ENCODE results near the gene FAM240B. TPM values are rescaled to one million over a fixed set of nuclear protein-coding genes. Genes with fewer than 3 reads are reported as not detected.
A peak's percentile ranks its signal among the peaks of the same experiment; 100 is the strongest.

The FAM240B gene
- total and polyA plus RNA-seq, 2 of the 4 experiments (the other 2 are of a cell fraction) = not detected

GRCh38 chr9:38687389-38687842 lies 32.5 kb downstream of the FAM240B start:
- H3K9ac ChIP-seq (ENCODE audit: low read depth, low read length) = no peak overlapping the region
- H4K20me1 ChIP-seq (ENCODE audit: insufficient read depth, low read length) = no peaks in the 10 kb centered on the region
- TF ChIP-seq MAZ (IDR thresholded peaks at IDR 0.05; ENCODE audit: borderline replicate concordance, low read depth, low read length) (no peak), NFE2L2 (IDR thresholded peaks at IDR 0.05; ENCODE audit: low read depth, low read length) (no peak), FOS (IDR thresholded peaks at IDR 0.05; ENCODE audit: low read depth, low read length) (0 out of 2 replicates have a peak, but pooled peaks have one; percentile 37), ELK1 (IDR thresholded peaks at IDR 0.05; ENCODE audit: borderline replicate concordance, low read depth, low read length) (no peak)
- no peak overlapping the region for H3K56ac ChIP-seq (ENCODE audit: extremely low read depth, insufficient read depth, low read length)
- dilution Hi-C loops (cut with HindIII; ENCODE audit: low sequenced_read_pairs, unreplicated experiment) (no loop called here), in situ Hi-C loops (cut with MboI; ENCODE audit: low sequenced_read_pairs) (loop anchor here (10.0 kb wide), 2 partner anchors 47 to 63 kb away; partner anchors contain the start of gene ANKRD18A), intact Hi-C loops (cut with micrococcal nuclease) (no loop called here)
- no peak overlapping the region for H3K4me2 ChIP-seq (ENCODE audit: low read depth, low read length)
- no peak overlapping the region for H3K18ac ChIP-seq (ENCODE audit: low read depth, low read length)
- H3K14ac ChIP-seq (replicated peaks; ENCODE audit: low read depth, low read length) = no peak overlapping the region
- no peak overlapping the region for H3K4me3 ChIP-seq (ENCODE audit: insufficient read depth, low read depth, low read length)
- ChIA-PET POLR2A (ENCODE audit: unreplicated experiment) (no interaction called here), CTCF (no interaction called here)
- peak overlapping the region; percentile 70 for H2AFZ ChIP-seq (replicated peaks; ENCODE audit: low read length, poor library complexity)
- ATAC-seq (ENCODE audit: low read depth) = peak; percentile 61
- BruUV-seq (replicated peaks) = no TSS peak
- H3K9me1 ChIP-seq (ENCODE audit: insufficient read depth, low read length) = peaks cover 1% of the 10 kb centered on the region; the same call in 1 of the 2 replicates
- H2AK5ac ChIP-seq (ENCODE audit: low read depth, low read length) = no peak overlapping the region
- WGBS, 2 experiments (ENCODE audit: extremely low coverage in 2 of 2, insufficient read length in 1 of 2) = 34% methylated on average over 6 of the region's 21 CpGs; no CpG with 5 or more reads in 1 of the 2 experiments
- no peak overlapping the region for H3K4ac ChIP-seq (ENCODE audit: low read depth, low read length)
- H4K91ac ChIP-seq (ENCODE audit: insufficient read depth, low read depth, low read length) = no peak overlapping the region
- no peaks in the 10 kb centered on the region for H3K9me3 ChIP-seq (ENCODE audit: control insufficient read depth, insufficient read depth, low read length)
- no peak overlapping the region for H2AK9ac ChIP-seq (replicated peaks; ENCODE audit: low read depth, low read length, poor library complexity)
- DNase-seq = no peak
- H2BK20ac ChIP-seq (ENCODE audit: low read depth, low read length) = no peak overlapping the region
- 0 out of 4 replicates have a peak overlapping the region, but pooled peaks of 1 of the 2 experiments have one; percentile 48 for H4K8ac ChIP-seq (ENCODE audit: low read depth in 2 of 2, low read length in 2 of 2)
- no peak overlapping the region for H2BK5ac ChIP-seq (ENCODE audit: low read depth, low read length, poor library complexity, severe bottlenecking)
- H3K27ac ChIP-seq (ENCODE audit: insufficient read depth, low read length) = no peak overlapping the region
- no peak overlapping the region for H3K23ac ChIP-seq (ENCODE audit: low read depth, low read length)
- H4K5ac ChIP-seq (ENCODE audit: low read depth, low read length) = no peak overlapping the region
- no peaks in the 10 kb centered on the region for H3K36me3 ChIP-seq (ENCODE audit: control insufficient read depth, insufficient read depth, low read length)
- no peaks in the 10 kb centered on the region for H3K79me1 ChIP-seq (ENCODE audit: low read depth in 1 of 2, low read length in 2 of 2)
- H3K4me1 ChIP-seq (ENCODE audit: control insufficient read depth, insufficient read depth, low read length) = no peaks in the 10 kb centered on the region
- no peak overlapping the region for H2BK120ac ChIP-seq (ENCODE audit: low read depth, low read length)
- no peak overlapping the region for H2BK15ac ChIP-seq (ENCODE audit: low read depth, low read length)
- H3K27me3 ChIP-seq (ENCODE audit: control insufficient read depth, insufficient read depth, low read length) = no peaks in the 10 kb centered on the region; the same call in 1 of the 2 replicates
